Tibial artery (tissue), 4 donors: ENCODE data around the gene ATP6V1B1.

Experiments
- DNase-seq, 2 donors: peaks; one replicate each; pipeline ENCODE4 v3.0.0-alpha.2; 2019
- H3K27ac ChIP-seq, 2 donors: fragments of 200-600 bp; sonication (generic) in 1 of 2; 1 replicate in 1 of 2; 2 replicates in 1 of 2; pipeline ENCODE4 v1.5.1; 2018 to 2019; ENCODE audit warnings: mild to moderate bottlenecking in 1 of 2
- H3K27me3 ChIP-seq, 2 donors: fragments of 200-600 bp; sonication (generic) in 1 of 2; one replicate each; pipeline versions ENCODE4 v1.5.1 to v1.6.0; 2016 to 2019
- H3K36me3 ChIP-seq, 3 donors: fragments of 200-600 bp; sonication (generic) in 2 of 3; one replicate each; pipeline ENCODE4 v1.5.1; 2016 to 2019; ENCODE audit warnings: mild to moderate bottlenecking in 2 of 3
- H3K4me1 ChIP-seq, 4 donors: fragments of 200-600 bp; sonication (generic) in 2 of 4; 1 replicate in 3 of 4; 2 replicates in 1 of 4; pipeline ENCODE4 v1.5.1; 2016 to 2019
- H3K4me3 ChIP-seq, 2 donors: fragments of 200-600 bp; sonication (generic) in 1 of 2; 1 replicate in 1 of 2; 2 replicates in 1 of 2; pipeline ENCODE4 v1.5.1; 2018 to 2019; ENCODE audit warnings: mild to moderate bottlenecking in 2 of 2
- H3K9me3 ChIP-seq, 3 donors: fragments of 200-600 bp; sonication (generic) in 1 of 3; one replicate each; pipeline ENCODE4 v1.5.1; 2016 to 2019
- intact Hi-C: fragments of 100-400 bp; cut with DNase I; formaldehyde crosslinking; loops from one replicate; pipeline ENCODE4 v1.15.0; 2023; ENCODE audit warnings: low total_unique reads
- TF ChIP-seq, protein P1 (sequence below), 2 experiments: fragments of 200-600 bp in 1 of 2; fragments of 450-650 bp in 1 of 2; IDR thresholded peaks; one replicate each; pipeline ENCODE4 v1.5.1; 2017 to 2019; ENCODE audit warnings: antibody characterized with exemption in 2 of 2, mild to moderate bottlenecking in 1 of 2, moderate library complexity in 1 of 2

ATP6V1B1 gene

DNA sequence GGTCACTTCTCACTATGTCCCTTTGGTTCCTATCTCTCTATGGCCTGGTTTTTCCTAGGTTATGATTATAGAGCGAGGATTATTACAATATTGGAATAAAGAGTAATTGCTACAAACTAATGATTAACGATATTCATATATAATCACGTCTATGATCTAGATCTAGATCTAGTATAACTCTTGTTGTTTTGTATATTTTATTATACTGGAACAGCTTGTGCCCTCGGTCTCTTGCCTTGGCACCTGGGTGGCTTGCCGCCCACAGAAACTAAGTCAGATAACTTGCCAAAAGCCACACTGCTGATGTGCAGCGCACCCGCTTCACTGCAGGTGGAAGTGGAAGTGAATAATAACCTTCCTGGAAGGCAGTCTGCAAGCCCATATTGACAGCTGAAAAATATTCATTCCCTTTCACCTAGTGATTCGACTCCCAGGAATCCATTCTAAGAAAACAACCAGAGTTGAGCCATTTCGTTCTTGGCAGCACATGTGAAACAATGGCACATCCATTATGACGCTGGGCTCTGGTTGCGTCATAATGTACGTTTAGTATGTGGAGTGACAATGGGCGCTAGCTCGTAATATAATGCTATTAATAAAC, 42.0 kb downstream of the ATP6V1B1 start:
- intact Hi-C loops = no loop called here
- Histone ChIP-seq H3K27me3 (no peaks in the 10 kb centered on the region), H3K27ac (peak overlapping the region; percentile 89 to 90), H3K9me3 (no peaks in the 10 kb centered on the region), H3K4me3 (peak overlapping the region; percentile 54 to 63), H3K4me1 (peaks cover 0 to 24% (median 15%) of the 10 kb centered on the region in 4 donors), H3K36me3 (peaks cover 0 to 14% (median 0%) of the 10 kb centered on the region in 3 donors)
- DNase-seq = peak; percentile 69 to 74
- TF ChIP-seq, protein P1, sequence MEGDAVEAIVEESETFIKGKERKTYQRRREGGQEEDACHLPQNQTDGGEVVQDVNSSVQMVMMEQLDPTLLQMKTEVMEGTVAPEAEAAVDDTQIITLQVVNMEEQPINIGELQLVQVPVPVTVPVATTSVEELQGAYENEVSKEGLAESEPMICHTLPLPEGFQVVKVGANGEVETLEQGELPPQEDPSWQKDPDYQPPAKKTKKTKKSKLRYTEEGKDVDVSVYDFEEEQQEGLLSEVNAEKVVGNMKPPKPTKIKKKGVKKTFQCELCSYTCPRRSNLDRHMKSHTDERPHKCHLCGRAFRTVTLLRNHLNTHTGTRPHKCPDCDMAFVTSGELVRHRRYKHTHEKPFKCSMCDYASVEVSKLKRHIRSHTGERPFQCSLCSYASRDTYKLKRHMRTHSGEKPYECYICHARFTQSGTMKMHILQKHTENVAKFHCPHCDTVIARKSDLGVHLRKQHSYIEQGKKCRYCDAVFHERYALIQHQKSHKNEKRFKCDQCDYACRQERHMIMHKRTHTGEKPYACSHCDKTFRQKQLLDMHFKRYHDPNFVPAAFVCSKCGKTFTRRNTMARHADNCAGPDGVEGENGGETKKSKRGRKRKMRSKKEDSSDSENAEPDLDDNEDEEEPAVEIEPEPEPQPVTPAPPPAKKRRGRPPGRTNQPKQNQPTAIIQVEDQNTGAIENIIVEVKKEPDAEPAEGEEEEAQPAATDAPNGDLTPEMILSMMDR (IDR thresholded peaks at IDR 0.05) = no peak

DNA sequence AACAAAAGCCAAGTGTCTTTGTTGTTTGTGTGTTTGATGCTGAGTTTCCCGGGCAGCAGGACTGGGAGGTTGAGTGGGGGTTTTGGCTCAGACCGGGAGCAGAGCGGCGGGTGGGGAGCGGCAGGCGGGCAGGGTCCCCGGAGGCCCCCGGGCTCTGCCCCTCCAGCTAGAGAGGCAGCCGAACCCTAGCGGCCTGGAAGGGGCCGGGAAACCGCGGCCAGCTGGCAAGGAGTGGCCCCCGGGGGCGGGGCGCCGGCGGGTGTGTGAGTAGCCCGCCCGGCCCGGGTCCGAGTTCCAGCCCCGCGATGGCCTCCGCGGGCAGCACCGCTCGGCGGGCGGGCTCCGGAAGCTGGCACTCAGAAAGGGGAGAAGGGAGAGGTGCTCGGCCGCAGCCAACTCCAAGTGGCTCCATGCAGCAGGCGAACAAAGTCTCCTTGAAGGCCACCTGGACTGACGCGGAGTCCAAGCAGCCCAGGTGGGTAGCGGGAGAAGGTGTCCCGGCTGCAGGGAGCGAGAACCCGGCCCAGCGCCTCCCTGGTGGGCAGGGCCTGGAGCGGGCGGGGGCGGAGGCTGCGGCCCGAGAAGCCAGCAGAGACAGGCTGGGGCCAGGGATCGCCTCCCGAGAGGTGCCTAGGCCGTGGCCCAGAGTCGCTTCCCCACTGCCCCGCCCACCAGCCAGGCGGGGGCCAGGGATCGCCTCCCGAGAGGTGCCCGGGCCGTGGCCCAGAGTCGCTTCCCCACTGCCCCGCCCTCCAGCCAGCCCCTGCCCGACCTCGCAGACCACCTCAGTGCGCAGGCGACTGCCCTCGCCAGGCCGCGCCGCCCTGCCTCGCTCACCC, 42.9 kb downstream of the ATP6V1B1 start, which contains the start of gene ANKRD53:
Gene ANKRD53 (plus strand): TSS at position 290 of the 839 bp plus-strand sequence. CDS start 16 bp downstream, at position 306.
- peak; percentile 51 to 74 for DNase-seq
- Histone ChIP-seq H3K9me3 (no peaks in the 10 kb centered on the region), H3K4me1 (peaks cover 0 to 24% (median 15%) of the 10 kb centered on the region in 4 donors), H3K27me3 (no peaks in the 10 kb centered on the region), H3K4me3 (peak within 1 kb of the TSS; percentile 54 to 63), H3K36me3 (peaks cover 0 to 23% (median 0%) of the 10 kb centered on the region in 3 donors), H3K27ac (peak within 1 kb of the TSS; percentile 89 to 90)
- TF ChIP-seq, protein P1 (IDR thresholded peaks at IDR 0.05) = peak in 1 of 2 experiments; percentile 10
- intact Hi-C loops = no loop called here

DNA sequence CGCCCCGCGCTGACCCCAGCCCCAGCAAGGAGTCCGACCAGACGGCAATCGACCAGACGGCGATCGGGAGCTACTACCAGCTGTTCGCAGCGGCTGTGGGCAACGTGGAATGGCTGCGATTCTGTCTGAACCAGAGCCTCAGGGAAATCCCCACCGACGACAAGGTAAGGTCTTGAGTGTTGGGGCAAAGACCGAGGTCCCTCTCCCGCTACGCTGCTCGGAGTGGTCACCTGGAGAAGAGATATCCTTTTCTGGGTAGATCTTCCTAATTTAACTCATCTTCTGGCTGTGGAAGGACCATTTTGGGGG, 43.4 kb downstream of the ATP6V1B1 start:
- H3K27ac ChIP-seq = peak overlapping the region; percentile 89 to 90
- no peaks in the 10 kb centered on the region for H3K27me3 ChIP-seq
- TF ChIP-seq, protein P1 (IDR thresholded peaks at IDR 0.05) = no peak
- peak in 1 of 2 donors; percentile 35 for DNase-seq
- H3K4me1 ChIP-seq = peaks cover 0 to 24% (median 15%) of the 10 kb centered on the region in 4 donors
- H3K4me3 ChIP-seq = peak overlapping the region; percentile 54 to 63
- intact Hi-C loops = no loop called here
- H3K9me3 ChIP-seq = no peaks in the 10 kb centered on the region
- H3K36me3 ChIP-seq = peaks cover 0 to 29% (median 0%) of the 10 kb centered on the region in 3 donors

DNA sequence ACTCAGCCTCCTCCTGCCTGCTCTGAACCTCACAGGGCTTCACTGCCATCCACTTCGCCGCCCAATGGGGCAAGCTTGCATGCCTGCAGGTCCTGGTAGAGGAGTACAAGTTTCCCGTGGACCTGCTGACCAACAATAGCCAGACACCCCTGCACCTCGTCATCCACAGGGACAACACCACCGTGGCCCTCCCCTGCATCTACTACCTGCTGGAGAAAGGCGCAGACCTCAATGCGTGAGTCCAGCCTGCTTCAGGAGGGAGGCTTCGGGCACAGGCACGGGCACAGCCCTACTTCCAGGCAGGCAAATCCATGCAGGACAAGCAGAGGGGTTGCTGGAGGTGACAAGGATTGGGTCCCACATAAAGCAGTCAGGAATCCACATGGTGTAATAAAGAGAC, 43.9 kb downstream of the ATP6V1B1 start:
- Histone ChIP-seq H3K4me1 (peaks cover 0 to 27% (median 15%) of the 10 kb centered on the region in 4 donors), H3K4me3 (no peak overlapping the region), H3K9me3 (no peaks in the 10 kb centered on the region), H3K27me3 (no peaks in the 10 kb centered on the region), H3K27ac (peak overlapping the region in 1 of 2 donors; percentile 90), H3K36me3 (peaks cover 0 to 32% (median 0%) of the 10 kb centered on the region in 3 donors)
- TF ChIP-seq, protein P1 (IDR thresholded peaks at IDR 0.05) = no peak
- DNase-seq = peak in 1 of 2 donors; percentile 64
- intact Hi-C loops = no loop called here

DNA sequence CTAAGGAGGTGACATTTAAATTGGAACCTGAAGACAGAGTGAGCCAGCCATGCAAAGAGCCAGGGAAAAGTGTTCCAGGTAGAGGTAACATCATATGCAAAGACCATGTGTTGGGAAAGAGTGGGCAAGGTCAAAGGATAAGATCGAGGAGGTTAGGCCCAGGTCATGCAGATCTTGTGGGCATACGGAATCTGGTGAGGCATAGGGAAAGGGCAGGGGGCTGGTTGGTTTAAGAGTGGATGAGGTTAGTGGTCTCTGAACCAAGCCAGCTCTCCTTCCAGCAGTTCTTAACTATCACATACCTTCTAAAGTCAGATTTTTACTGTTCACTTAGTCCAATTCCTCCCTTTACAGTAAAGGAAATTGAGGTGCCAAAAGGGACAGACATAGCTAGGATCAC, 45.7 kb downstream of the ATP6V1B1 start:
- Histone ChIP-seq H3K27ac (no peak overlapping the region), H3K4me1 (peaks cover 0 to 32% (median 15%) of the 10 kb centered on the region in 4 donors), H3K9me3 (no peaks in the 10 kb centered on the region), H3K36me3 (peaks cover 0 to 42% (median 0%) of the 10 kb centered on the region in 3 donors), H3K4me3 (no peak overlapping the region), H3K27me3 (no peaks in the 10 kb centered on the region)
- DNase-seq = peak in 1 of 2 donors; percentile 24
- TF ChIP-seq, protein P1 (IDR thresholded peaks at IDR 0.05) = no peak
- intact Hi-C loops = no loop called here
